Progenitor cell of endocrine pancreas (in vitro differentiated cells): Measurements from ENCODE around the gene EARS2. TPM values are rescaled to one million over a fixed set of nuclear protein-coding genes. Genes with fewer than 3 reads are reported as not detected.
A peak's percentile ranks its signal among the peaks of the same experiment; 100 is the strongest.

Experiments
- DNase-seq: peaks from one replicate; pipeline ENCODE4 v3.0.0; 2021; ENCODE audit warnings: low spot score; ENCODE audit not compliant: unreplicated experiment
- H3K27ac Mint-ChIP-seq: 2 replicates; pipeline ENCODE4 v1.8.0; 2021; ENCODE audit warnings: mild to moderate bottlenecking, moderate library complexity, mixed read lengths
- H3K27me3 Mint-ChIP-seq: 2 replicates; pipeline ENCODE4 v1.8.0; 2021; ENCODE audit warnings: mixed read lengths
- H3K36me3 Mint-ChIP-seq: 2 replicates; pipeline ENCODE4 v1.8.0; 2022; ENCODE audit warnings: mixed read lengths; ENCODE audit not compliant: insufficient read depth
- H3K4me1 Mint-ChIP-seq: 2 replicates; pipeline ENCODE4 v1.8.0; 2021; ENCODE audit warnings: low read depth, mixed read lengths
- H3K4me3 Mint-ChIP-seq: 2 replicates; pipeline ENCODE4 v1.8.0; 2021; ENCODE audit warnings: low read depth, mild to moderate bottlenecking, moderate library complexity, mixed read lengths
- H3K9me3 Mint-ChIP-seq: 2 replicates; pipeline ENCODE4 v1.8.0; 2021; ENCODE audit warnings: low read depth, mixed read lengths
- total RNA-seq: library from RNA; stranded (reverse); gene quantifications from 2 replicates; pipeline ENCODE4 v1.2.1, GENCODE V29; 2021
- TF ChIP-seq, protein P1 (sequence below): fragments of 200-600 bp; sonication (generic); IDR thresholded peaks from one replicate; pipeline ENCODE4 v1.5.0; 2021; ENCODE audit warnings: antibody characterized with exemption, mild to moderate bottlenecking; ENCODE audit not compliant: unreplicated experiment

The EARS2 gene
- total RNA-seq, 1 donor from 2014 or later, result 24.7 TPM

GRCh38 chr16:23532448-23532847 is 24.7 kb downstream of the EARS2 start:
- no peak overlapping the region for H3K27ac Mint-ChIP-seq
- no peaks in the 10 kb centered on the region for H3K27me3 Mint-ChIP-seq
- peaks cover 7% of the 10 kb centered on the region for H3K36me3 Mint-ChIP-seq
- no peak overlapping the region for H3K4me3 Mint-ChIP-seq
- H3K4me1 Mint-ChIP-seq, result no peaks in the 10 kb centered on the region
- no peak for DNase-seq
- no peaks in the 10 kb centered on the region for H3K9me3 Mint-ChIP-seq
- TF ChIP-seq, protein P1, sequence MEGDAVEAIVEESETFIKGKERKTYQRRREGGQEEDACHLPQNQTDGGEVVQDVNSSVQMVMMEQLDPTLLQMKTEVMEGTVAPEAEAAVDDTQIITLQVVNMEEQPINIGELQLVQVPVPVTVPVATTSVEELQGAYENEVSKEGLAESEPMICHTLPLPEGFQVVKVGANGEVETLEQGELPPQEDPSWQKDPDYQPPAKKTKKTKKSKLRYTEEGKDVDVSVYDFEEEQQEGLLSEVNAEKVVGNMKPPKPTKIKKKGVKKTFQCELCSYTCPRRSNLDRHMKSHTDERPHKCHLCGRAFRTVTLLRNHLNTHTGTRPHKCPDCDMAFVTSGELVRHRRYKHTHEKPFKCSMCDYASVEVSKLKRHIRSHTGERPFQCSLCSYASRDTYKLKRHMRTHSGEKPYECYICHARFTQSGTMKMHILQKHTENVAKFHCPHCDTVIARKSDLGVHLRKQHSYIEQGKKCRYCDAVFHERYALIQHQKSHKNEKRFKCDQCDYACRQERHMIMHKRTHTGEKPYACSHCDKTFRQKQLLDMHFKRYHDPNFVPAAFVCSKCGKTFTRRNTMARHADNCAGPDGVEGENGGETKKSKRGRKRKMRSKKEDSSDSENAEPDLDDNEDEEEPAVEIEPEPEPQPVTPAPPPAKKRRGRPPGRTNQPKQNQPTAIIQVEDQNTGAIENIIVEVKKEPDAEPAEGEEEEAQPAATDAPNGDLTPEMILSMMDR, result no peak

GRCh38 chr16:23530062-23530461 is 27.1 kb downstream of the EARS2 start:
- H3K4me3 Mint-ChIP-seq, result no peak overlapping the region
- H3K9me3 Mint-ChIP-seq, result no peaks in the 10 kb centered on the region
- TF ChIP-seq, protein P1, result no peak
- H3K4me1 Mint-ChIP-seq, result no peaks in the 10 kb centered on the region
- H3K27me3 Mint-ChIP-seq, result no peaks in the 10 kb centered on the region
- peaks cover 13% of the 10 kb centered on the region for H3K36me3 Mint-ChIP-seq
- no peak overlapping the region for H3K27ac Mint-ChIP-seq
- DNase-seq, result no peak

GRCh38 chr16:23528644-23529310 is 28.4 kb downstream of the EARS2 start:
- H3K9me3 Mint-ChIP-seq, result no peaks in the 10 kb centered on the region
- TF ChIP-seq, protein P1, result no peak
- H3K4me3 Mint-ChIP-seq, result no peak overlapping the region
- H3K27ac Mint-ChIP-seq, result no peak overlapping the region
- H3K27me3 Mint-ChIP-seq, result no peaks in the 10 kb centered on the region
- H3K36me3 Mint-ChIP-seq, result peaks cover 17% of the 10 kb centered on the region
- H3K4me1 Mint-ChIP-seq, result no peaks in the 10 kb centered on the region
- DNase-seq, result no peak

- H3K4me3 Mint-ChIP-seq, result no peak overlapping the region
- TF ChIP-seq, protein P1, result no peak
- no peak for DNase-seq
- peaks cover 16% of the 10 kb centered on the region for H3K36me3 Mint-ChIP-seq
- H3K9me3 Mint-ChIP-seq, result no peaks in the 10 kb centered on the region
- H3K4me1 Mint-ChIP-seq, result no peaks in the 10 kb centered on the region
- H3K27ac Mint-ChIP-seq, result peak overlapping the region; percentile 16
- no peaks in the 10 kb centered on the region for H3K27me3 Mint-ChIP-seq
Measured at GRCh38 chr16:23527961-23528643, 29.0 kb downstream of the EARS2 start.

DNA sequence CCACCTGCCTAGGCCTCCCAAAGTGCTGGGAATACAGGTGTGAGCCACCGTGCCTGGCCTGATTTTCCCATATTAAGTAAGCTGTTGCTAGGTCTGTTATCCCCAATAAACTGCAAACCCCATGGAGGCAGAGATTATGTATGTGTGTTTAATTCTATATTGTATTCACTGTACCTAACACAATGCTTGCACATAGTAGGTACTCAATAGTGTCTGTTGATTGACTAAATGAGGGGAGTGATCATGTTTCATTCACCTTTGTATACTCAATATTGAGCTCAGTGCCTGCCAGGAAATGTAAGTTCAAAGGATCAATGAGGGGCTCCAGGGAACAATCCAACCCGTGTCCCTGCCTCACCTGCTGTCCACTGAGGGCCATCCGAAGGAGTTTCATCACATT is 32.3 kb downstream of the EARS2 start:
- Mint-ChIP-seq H3K27me3 (no peaks in the 10 kb centered on the region), H3K4me1 (no peaks in the 10 kb centered on the region), H3K27ac (no peak overlapping the region), H3K9me3 (no peaks in the 10 kb centered on the region), H3K4me3 (no peak overlapping the region), H3K36me3 (peaks cover 18% of the 10 kb centered on the region)
- DNase-seq, result no peak
- TF ChIP-seq, protein P1, result no peak
